Endothelial cell of umbilical vein (primary cell): ENCODE data around the gene TTC9B. TPM values are rescaled to one million over a fixed set of nuclear protein-coding genes. Genes with fewer than 3 reads are reported as not detected.

ENCODE experiments used
- BruUV-seq: library from RNA; stranded (reverse); fragments of 400-500 nt; replicated peaks from 2 replicates; lab custom pipeline; 2021; lab: Mats Ljungman, UMichigan
- CTCF ChIA-PET: fragments of 300-600, 350-600 bp; sonication (Branson Sonifier 250); formaldehyde crosslinking; loops from one replicate; lab custom pipeline; 2021; ENCODE audit warnings: antibody characterized with exemption, inconsistent platforms; lab: Charles Lee
- POLR2A ChIA-PET: fragments of 300-600, 350-600 bp; sonication (Branson Sonifier 250); formaldehyde crosslinking; loops from one replicate; lab custom pipeline; 2021; ENCODE audit warnings: antibody characterized with exemption, inconsistent platforms; lab: Charles Lee
- DNase-seq: peaks from one replicate; pipeline ENCODE4 v3.0.0-alpha.2; 2011; ENCODE audit warnings: low read depth, low spot score
- FAIRE-seq: peaks from 2 replicates; lab custom pipeline; 2011; peaks lifted over from hg19 to GRCh38; lab: Jason Lieb, UNC
- H2AFZ ChIP-seq: 2 replicates; pipeline ENCODE4 v1.6.0; 2012; ENCODE audit warnings: low read depth, low read length, control low read depth, inconsistent platforms
- H3K27ac ChIP-seq: 2 replicates; pipeline ENCODE4 v1.5.1; 2011; ENCODE audit warnings: low read depth, mild to moderate bottlenecking, control low read depth, low read length, moderate library complexity; ENCODE audit not compliant: insufficient read depth
- H3K27me3 ChIP-seq, 2 experiments: 2 replicates each; pipeline versions ENCODE4 v1.6.0 to v1.6.1; 2011; ENCODE audit warnings: low read length in 2 of 2, mixed read lengths in 1 of 2; ENCODE audit not compliant: control insufficient read depth in 2 of 2, insufficient read depth in 2 of 2
- H3K36me3 ChIP-seq, 2 experiments: 2 replicates in 1 of 2; 3 replicates in 1 of 2; pipeline ENCODE4 v1.5.1; 2011; ENCODE audit warnings: low read length in 2 of 2, mild to moderate bottlenecking in 1 of 2, moderate library complexity in 1 of 2; ENCODE audit not compliant: control insufficient read depth in 2 of 2, insufficient read depth in 2 of 2; ENCODE audit errors: extremely low read depth in 1 of 2
- H3K4me1 ChIP-seq: 3 replicates; pipeline ENCODE4 v1.5.1; 2011; ENCODE audit warnings: mild to moderate bottlenecking, low read length; ENCODE audit not compliant: control insufficient read depth, insufficient read depth; ENCODE audit errors: extremely low read depth
- H3K4me2 ChIP-seq: 2 replicates; pipeline ENCODE4 v1.6.1; 2011; ENCODE audit warnings: low read length, control low read depth, mixed read lengths; ENCODE audit not compliant: insufficient read depth
- H3K4me3 ChIP-seq, 3 experiments: fragments of 200-600 bp in 1 of 3; sonication (generic), shearing (Covaris generic) in 1 of 3; replicated peaks in 1 of 3; 2 replicates each; pipeline ENCODE4 v1.5.1; 2011 to 2016; ENCODE audit warnings: control low read depth in 3 of 3, low read length in 3 of 3, mild to moderate bottlenecking in 2 of 3, inconsistent platforms in 1 of 3, low read depth in 1 of 3, moderate library complexity in 1 of 3; ENCODE audit not compliant: insufficient read depth in 1 of 3
- H3K79me2 ChIP-seq: 2 replicates; pipeline ENCODE4 v1.6.0; 2012; ENCODE audit warnings: low read length, inconsistent platforms; ENCODE audit not compliant: control insufficient read depth, insufficient read depth
- H3K9ac ChIP-seq: replicated peaks from 2 replicates; pipeline ENCODE3; 2011; ENCODE audit warnings: low read length, control low read depth; ENCODE audit not compliant: insufficient read depth; ENCODE audit errors: extremely low read depth
- H3K9me1 ChIP-seq: replicated peaks from 3 replicates; pipeline ENCODE4 v1.6.0; 2011; ENCODE audit warnings: mild to moderate bottlenecking, low read length; ENCODE audit not compliant: control insufficient read depth, insufficient read depth; ENCODE audit errors: extremely low read depth
- H3K9me3 ChIP-seq: replicated peaks from 2 replicates; pipeline ENCODE4 v1.5.1; 2012; ENCODE audit warnings: low read length, inconsistent platforms; ENCODE audit not compliant: control insufficient read depth, insufficient read depth
- H4K20me1 ChIP-seq: replicated peaks from 2 replicates; pipeline ENCODE3; 2011; ENCODE audit warnings: mild to moderate bottlenecking, low read length; ENCODE audit not compliant: control insufficient read depth, insufficient read depth; ENCODE audit errors: extremely low read depth
- EZH2 ChIP-seq: IDR thresholded peaks from 2 replicates; pipeline ENCODE4 v1.6.1; 2012; ENCODE audit warnings: borderline replicate concordance, low read depth, mild to moderate bottlenecking, moderate library complexity, low read length, inconsistent platforms; ENCODE audit not compliant: severe bottlenecking
- FOS ChIP-seq: IDR thresholded peaks from 2 replicates; pipeline ENCODE4 v1.6.1; 2011; ENCODE audit warnings: mild to moderate bottlenecking, low read length, moderate library complexity, borderline replicate concordance; ENCODE audit not compliant: insufficient read depth
- GATA2 ChIP-seq: IDR thresholded peaks from 2 replicates; pipeline ENCODE4 v1.7.0; 2011; ENCODE audit warnings: low read depth, mild to moderate bottlenecking, moderate library complexity, mixed read lengths, low read length; ENCODE audit not compliant: insufficient read length, insufficient read depth
- JUN ChIP-seq: IDR thresholded peaks from 2 replicates; pipeline ENCODE4 v1.6.1; 2011; ENCODE audit warnings: borderline replicate concordance, low read depth; ENCODE audit not compliant: insufficient read length, insufficient read depth
- MYC ChIP-seq: IDR thresholded peaks from one replicate; pipeline ENCODE4 v1.6.1; 2011; ENCODE audit warnings: mild to moderate bottlenecking, low read depth, low read length
- POLR2A ChIP-seq: IDR thresholded peaks from 2 replicates; pipeline ENCODE4 v1.6.1; 2012; ENCODE audit warnings: low read depth, mild to moderate bottlenecking, control low read depth, low read length
- POLR2AphosphoS5 ChIP-seq: IDR thresholded peaks from 2 replicates; pipeline ENCODE4 v1.6.1; 2012; ENCODE audit warnings: low read depth, mild to moderate bottlenecking, control low read depth, low read length, moderate library complexity; ENCODE audit not compliant: insufficient read depth
- dilution Hi-C: fragments of 300-500 bp; cut with MboI; formaldehyde crosslinking; loops from one replicate; pipeline ENCODE4 v1.15.0; 2019; ENCODE audit warnings: low sequenced_read_pairs; ENCODE audit not compliant: extremely low pct_ligation_motif_present
- intact Hi-C: fragments of 100-400 bp; cut with micrococcal nuclease; formaldehyde crosslinking; loops from one replicate; pipeline ENCODE4 v1.10.0; 2022
- polyA plus RNA-seq, 4 experiments: library from polyadenylated mRNA; depleted of rRNA in 3 of 4; stranded (reverse) in 3 of 4; unstranded in 1 of 4; fragments of >200 nt; gene quantifications; 2 replicates each; pipeline versions ENCODE4 v1.2.1 to v1.2.3, GENCODE V29; 2011 to 2012; ENCODE audit warnings: missing spikeins in 1 of 4
- total RNA-seq: library from RNA; stranded (reverse); gene quantifications from 2 replicates; pipeline ENCODE4 v1.2.3, GENCODE V29; 2021
- TF ChIP-seq, protein P1 (sequence below), 2 donors: IDR thresholded peaks; 1 replicate in 1 of 2; 2 replicates in 1 of 2; pipeline ENCODE4 v1.5.1; 2011; ENCODE audit warnings: low read length in 2 of 2, mild to moderate bottlenecking in 2 of 2, moderate library complexity in 2 of 2, control low read depth in 1 of 2, inconsistent platforms in 1 of 2, low read depth in 1 of 2; ENCODE audit not compliant: insufficient read depth in 1 of 2; ENCODE audit errors: extremely low read depth in 1 of 2
- TF ChIP-seq, protein P2 (sequence below): IDR thresholded peaks from 2 replicates; pipeline ENCODE4 v1.6.1; 2011; ENCODE audit not compliant: insufficient read depth, insufficient read length

TTC9B gene
- total and polyA plus RNA-seq, 2 donors (not counting 3 experiments of a cell fraction or from before 2014, with no cell fraction given) = not detected

DNA sequence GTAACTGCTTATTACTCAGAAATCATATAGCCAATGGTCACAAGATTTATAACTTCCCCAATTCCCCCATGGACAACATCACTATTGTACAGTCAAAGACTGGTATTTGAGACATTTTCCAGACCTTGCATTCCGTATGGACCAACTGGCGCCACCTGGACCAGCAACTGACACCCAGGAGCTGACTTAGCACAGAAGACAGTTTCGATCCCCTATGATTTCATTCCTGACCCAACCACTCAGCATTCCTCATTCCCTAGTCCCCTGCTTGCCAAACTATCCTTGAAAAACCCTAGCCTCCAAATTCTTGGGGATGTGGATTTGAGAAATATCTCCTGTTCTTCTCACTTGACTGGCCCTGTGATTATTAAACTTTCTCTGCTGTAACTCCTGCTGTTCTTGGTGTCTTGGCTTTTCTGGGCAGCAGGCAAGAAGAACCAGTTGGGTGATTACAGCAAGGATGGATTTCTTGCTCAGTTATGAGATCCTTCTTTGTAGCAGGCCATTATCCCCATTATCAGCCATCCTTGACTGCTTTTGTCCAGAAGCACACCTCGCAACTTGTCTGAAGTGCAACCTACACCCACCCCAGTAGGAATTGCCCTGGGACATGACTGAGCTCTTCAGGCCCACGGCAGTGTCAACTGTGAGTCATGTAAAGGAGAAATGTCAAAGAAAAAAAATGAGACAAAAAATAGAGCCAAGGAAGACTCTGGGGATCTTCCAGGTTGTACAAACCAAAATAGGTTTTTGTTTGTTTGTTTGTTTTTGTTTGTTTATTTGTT lies 40.7 kb downstream of the TTC9B start:
- Histone ChIP-seq H3K27ac (no peak overlapping the region), H3K79me2 (no peaks in the 10 kb centered on the region), H4K20me1 (no peaks in the 10 kb centered on the region), H3K9ac (no peak overlapping the region), H3K9me3 (no peaks in the 10 kb centered on the region), H3K36me3 (no peaks in the 10 kb centered on the region), H3K9me1 (no peaks in the 10 kb centered on the region), H3K27me3 (no peaks in the 10 kb centered on the region), H2AFZ (no peak overlapping the region), H3K4me2 (no peak overlapping the region), H3K4me1 (no peaks in the 10 kb centered on the region), H3K4me3 (no peak overlapping the region)
- POLR2A ChIA-PET = no interaction called here
- dilution Hi-C loops = no loop called here
- DNase-seq (no peak), FAIRE-seq (no peak)
- TF ChIP-seq POLR2A = no peak
- TF ChIP-seq, protein P1, sequence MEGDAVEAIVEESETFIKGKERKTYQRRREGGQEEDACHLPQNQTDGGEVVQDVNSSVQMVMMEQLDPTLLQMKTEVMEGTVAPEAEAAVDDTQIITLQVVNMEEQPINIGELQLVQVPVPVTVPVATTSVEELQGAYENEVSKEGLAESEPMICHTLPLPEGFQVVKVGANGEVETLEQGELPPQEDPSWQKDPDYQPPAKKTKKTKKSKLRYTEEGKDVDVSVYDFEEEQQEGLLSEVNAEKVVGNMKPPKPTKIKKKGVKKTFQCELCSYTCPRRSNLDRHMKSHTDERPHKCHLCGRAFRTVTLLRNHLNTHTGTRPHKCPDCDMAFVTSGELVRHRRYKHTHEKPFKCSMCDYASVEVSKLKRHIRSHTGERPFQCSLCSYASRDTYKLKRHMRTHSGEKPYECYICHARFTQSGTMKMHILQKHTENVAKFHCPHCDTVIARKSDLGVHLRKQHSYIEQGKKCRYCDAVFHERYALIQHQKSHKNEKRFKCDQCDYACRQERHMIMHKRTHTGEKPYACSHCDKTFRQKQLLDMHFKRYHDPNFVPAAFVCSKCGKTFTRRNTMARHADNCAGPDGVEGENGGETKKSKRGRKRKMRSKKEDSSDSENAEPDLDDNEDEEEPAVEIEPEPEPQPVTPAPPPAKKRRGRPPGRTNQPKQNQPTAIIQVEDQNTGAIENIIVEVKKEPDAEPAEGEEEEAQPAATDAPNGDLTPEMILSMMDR (IDR thresholded peaks at IDR 0.05; ENCODE audit: extremely low read depth in 1 of 2, insufficient read depth in 1 of 2, low read depth in 1 of 2, low read length in 2 of 2) = no peak
- TF ChIP-seq, protein P2, sequence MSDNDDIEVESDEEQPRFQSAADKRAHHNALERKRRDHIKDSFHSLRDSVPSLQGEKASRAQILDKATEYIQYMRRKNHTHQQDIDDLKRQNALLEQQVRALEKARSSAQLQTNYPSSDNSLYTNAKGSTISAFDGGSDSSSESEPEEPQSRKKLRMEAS = no peak
- TF ChIP-seq POLR2AphosphoS5 = no peak
- TF ChIP-seq JUN = no peak
- TF ChIP-seq EZH2 = no peak
- TF ChIP-seq GATA2 = no peak
- no peak for TF ChIP-seq FOS
- no peak for TF ChIP-seq MYC
- intact Hi-C loops = no loop called here
- CTCF ChIA-PET = interaction anchor here (0.8 to 1.2 kb wide), 2 partner anchors 10 to 12 kb away, joined by 3 to 5 read pairs; no protein-coding TSS in a partner anchor
- no TSS peak for BruUV-seq
